Lung (tissue), 12 donors: ENCODE data around the gene C18orf63. TPM values are rescaled to one million over a fixed set of nuclear protein-coding genes. Genes with fewer than 3 reads are reported as not detected.

Experiments used
- ATAC-seq: fragments of 200-7000 bp; cut with Tn5 transposase; one replicate; pipeline ENCODE4 v1.9.1; 2020; ENCODE audit warnings: moderate number of reproducible peaks; ENCODE audit not compliant: insufficient read depth, low FRiP score
- DNase-seq, 3 donors: peaks; one replicate each; pipeline ENCODE4 v3.0.0-alpha.2; 2013 to 2017
- H3K27ac ChIP-seq, 2 donors: one replicate each; pipeline ENCODE4 v1.5.1; 2013; ENCODE audit warnings: mild to moderate bottlenecking in 2 of 2, moderate library complexity in 2 of 2, control low read depth in 1 of 2, inconsistent platforms in 1 of 2, low read depth in 1 of 2, low read length in 1 of 2
- H3K27me3 ChIP-seq, 3 donors: one replicate each; pipeline ENCODE4 v1.5.1; 2013; ENCODE audit warnings: low read length in 2 of 3; ENCODE audit not compliant: control insufficient read depth in 3 of 3, insufficient read depth in 3 of 3
- H3K36me3 ChIP-seq, 4 donors: one replicate each; pipeline ENCODE4 v1.5.1; 2013; ENCODE audit warnings: low read length in 4 of 4, mild to moderate bottlenecking in 1 of 4, moderate library complexity in 1 of 4; ENCODE audit not compliant: control insufficient read depth in 4 of 4, insufficient read depth in 4 of 4
- H3K4me1 ChIP-seq, 5 donors: one replicate each; pipeline ENCODE4 v1.5.1; 2013; ENCODE audit warnings: low read length in 5 of 5, mild to moderate bottlenecking in 2 of 5, moderate library complexity in 1 of 5; ENCODE audit not compliant: control insufficient read depth in 5 of 5, insufficient read depth in 5 of 5
- H3K4me3 ChIP-seq: one replicate; pipeline ENCODE4 v1.5.1; 2013; ENCODE audit warnings: mild to moderate bottlenecking, control low read depth, moderate library complexity
- H3K9ac ChIP-seq, 2 donors: one replicate each; pipeline ENCODE4 v1.5.1; 2013; ENCODE audit warnings: low read length in 2 of 2, control low read depth in 1 of 2; ENCODE audit not compliant: insufficient read depth in 1 of 2
- H3K9me3 ChIP-seq, 4 donors: one replicate each; pipeline ENCODE4 v1.5.1; 2013; ENCODE audit warnings: low read length in 3 of 4, mild to moderate bottlenecking in 1 of 4, moderate library complexity in 1 of 4; ENCODE audit not compliant: control insufficient read depth in 4 of 4, insufficient read depth in 3 of 4
- CTCF ChIP-seq: IDR thresholded peaks from 2 replicates; pipeline ENCODE4 v1.5.1; 2012; ENCODE audit warnings: mild to moderate bottlenecking; ENCODE audit errors: control extremely low read depth, extremely low read depth
- WGBS, 2 donors: extraction: QIAGEN DNeasy Blood & Tissue Kit; methylation state at CpG; one replicate each; pipeline ENCODE4 v1.1.7; 2013; 5-methylcytosine and 5-hydroxymethylcytosine counted together
- polyA plus RNA-seq, 2 donors: library from polyadenylated mRNA; stranded (reverse); fragments of 200-250 nt; gene quantifications; one replicate each; pipeline ENCODE4 v1.2.1, GENCODE V29; 2013
- total RNA-seq, 2 donors: library from RNA; depleted of rRNA in 1 of 2; stranded (reverse); fragments of >200 nt in 1 of 2; gene quantifications; one replicate each; pipeline ENCODE4 v1.2.1, GENCODE V29; 2014 to 2021
- donor health status: control.
- donor health status: control.
- donor health status: Bipolar disorder and iron deficiency.
- donor health status: healthy.
- donor health status: DM: yes; HTN: yes; CAD: no.

Gene C18orf63
- total and polyA plus RNA-seq, 4 donors = 0.14 to 0.55 (median 0.38) TPM

DNA sequence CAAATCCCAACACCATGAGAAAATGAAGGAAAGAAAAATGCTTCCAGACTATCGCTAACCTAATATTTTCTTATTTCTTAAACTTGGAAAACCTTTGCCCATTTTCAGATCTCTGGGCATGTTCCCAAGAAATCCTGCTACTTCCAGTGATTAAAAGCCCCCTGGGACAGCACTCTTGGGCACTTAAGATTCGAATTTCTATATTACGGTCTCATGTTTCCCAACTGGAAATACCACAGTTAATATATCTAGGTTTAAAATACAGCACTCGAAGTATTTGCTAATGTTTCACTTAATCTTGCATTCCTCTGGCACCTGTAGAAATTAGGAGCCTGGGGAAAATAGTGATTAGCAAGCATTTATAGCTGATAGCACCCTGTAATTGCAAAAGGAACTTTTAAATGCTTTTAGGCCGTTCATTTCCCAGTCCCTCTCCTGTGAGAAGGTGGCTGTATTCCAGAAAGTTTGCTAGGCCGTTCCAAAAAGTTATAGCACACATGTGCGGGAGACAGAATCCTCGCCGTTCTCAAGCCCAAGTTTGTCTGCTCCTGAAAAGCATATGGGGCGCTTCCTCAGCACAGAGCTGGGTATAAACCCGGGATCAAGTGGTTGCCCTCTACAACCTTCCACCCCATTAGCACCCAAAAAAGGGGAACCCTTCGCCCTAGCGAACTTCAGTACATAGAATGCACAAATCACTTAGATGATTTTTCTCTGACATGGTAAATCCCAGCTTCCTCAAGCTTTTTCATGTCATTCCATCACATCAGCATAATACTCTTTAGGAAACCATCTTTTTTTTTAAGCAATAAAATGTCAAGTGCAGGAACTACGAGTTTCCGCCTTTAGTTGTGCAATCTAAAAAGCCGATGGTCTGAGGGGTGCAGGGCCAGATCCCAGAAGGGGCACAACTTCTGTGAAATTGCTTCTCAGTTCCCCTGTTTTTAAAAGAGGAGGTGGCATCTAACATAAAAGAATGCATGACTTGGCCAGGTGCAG lies 80.8 kb downstream of the C18orf63 start:
- H3K9me3 ChIP-seq = no peaks in the 10 kb centered on the region
- peak overlapping the region in 1 of 2 donors; percentile 79 for H3K27ac ChIP-seq
- ATAC-seq (no peak), DNase-seq (peak; percentile 53 to 91 (median 87))
- no peaks in the 10 kb centered on the region for H3K36me3 ChIP-seq
- H3K27me3 ChIP-seq = no peaks in the 10 kb centered on the region
- H3K9ac ChIP-seq = no peak overlapping the region
- no peak for TF ChIP-seq CTCF
- peaks cover 0 to 36% (median 15%) of the 10 kb centered on the region in 5 donors for H3K4me1 ChIP-seq
- H3K4me3 ChIP-seq = no peak overlapping the region
- 45 to 60% methylated on average over 16 of the region's 16 CpGs for WGBS, 2 donors

DNA sequence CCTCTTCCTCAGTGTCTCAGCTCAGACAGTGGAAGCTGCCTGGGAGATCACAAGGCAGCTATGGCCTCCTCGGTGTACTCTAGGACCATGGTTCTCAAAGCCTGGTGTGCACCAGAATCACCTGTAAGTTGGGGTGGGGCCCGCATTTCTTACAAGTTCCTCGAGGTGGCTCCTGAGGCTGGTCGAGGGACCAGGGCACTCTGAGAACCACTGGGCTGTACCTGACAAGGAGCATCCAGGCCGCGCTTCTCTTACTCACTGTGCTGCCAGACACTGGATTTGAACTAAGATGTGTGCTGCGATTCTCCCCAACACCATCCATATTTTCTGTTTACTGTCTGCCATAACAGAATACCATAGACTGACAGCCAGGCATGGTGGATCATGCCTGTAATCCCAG lies 81.9 kb downstream of the C18orf63 start:
- 89% methylated on average over 7 of the region's 7 CpGs for WGBS, 2 donors
- no peak overlapping the region for H3K9ac ChIP-seq
- no peak for ATAC-seq
- no peaks in the 10 kb centered on the region for H3K9me3 ChIP-seq
- no peaks in the 10 kb centered on the region for H3K36me3 ChIP-seq
- no peak for TF ChIP-seq CTCF
- no peaks in the 10 kb centered on the region for H3K27me3 ChIP-seq
- no peak for DNase-seq
- no peak overlapping the region for H3K27ac ChIP-seq
- H3K4me3 ChIP-seq = no peak overlapping the region
- H3K4me1 ChIP-seq = peaks cover 0 to 36% (median 15%) of the 10 kb centered on the region in 5 donors

- Histone ChIP-seq H3K4me3 (no peak overlapping the region), H3K9ac (no peak overlapping the region), H3K27me3 (no peaks in the 10 kb centered on the region), H3K27ac (no peak overlapping the region), H3K4me1 (peaks cover 0 to 36% (median 15%) of the 10 kb centered on the region in 5 donors), H3K36me3 (no peaks in the 10 kb centered on the region), H3K9me3 (no peaks in the 10 kb centered on the region)
- no peak for TF ChIP-seq CTCF
- WGBS, 2 donors = 13 to 19% methylated on average over 14 of the region's 14 CpGs
- DNase-seq (peak in 2 of 3 donors; percentile 42 to 51), ATAC-seq (no peak)
These were observed 83.7 kb downstream of the C18orf63 start for GRCh38 chr18:74399091-74399887.
